Stimulated activated naive CD8-positive, alpha-beta T cell treated with anti-CD3 and anti-CD28 coated beads, Interleukin-15, amount 100 ng/mL, for 72 hours (primary cell): ENCODE measurements around the gene LPAR3.
"Not testable (repeated sequence)": the region's sequence is repeated elsewhere in the genome, so short reads cannot be mapped to it uniquely, and the experiment has no call there.

Source experiments
- ATAC-seq: fragments of 150-1000 bp; cut with Tn5 transposase; 2 replicates; pipeline ENCODE4 v1.10.0; 2021; ENCODE audit warnings: mild to moderate bottlenecking, moderate library complexity
- DNase-seq, 2 donors: peaks; one replicate each; pipeline ENCODE4 v3.0.0; 2021 to 2022
- H3K27ac Mint-ChIP-seq, 2 donors: one replicate each; pipeline ENCODE4 v1.8.0; 2022; ENCODE audit warnings: mild to moderate bottlenecking in 2 of 2, mixed read lengths in 2 of 2, moderate library complexity in 2 of 2
- H3K27me3 Mint-ChIP-seq: one replicate; pipeline ENCODE4 v1.8.0; 2022; ENCODE audit warnings: mixed read lengths
- H3K4me1 Mint-ChIP-seq: one replicate; pipeline ENCODE4 v1.8.0; 2022; ENCODE audit warnings: mild to moderate bottlenecking, mixed read lengths
- H3K4me3 Mint-ChIP-seq, 2 donors: one replicate each; pipeline ENCODE4 v1.8.0; 2022; ENCODE audit warnings: mild to moderate bottlenecking in 2 of 2, mixed read lengths in 2 of 2, moderate library complexity in 1 of 2
- H3K9me3 Mint-ChIP-seq, 2 donors: one replicate each; pipeline ENCODE4 v1.8.0; 2022; ENCODE audit warnings: mixed read lengths in 2 of 2

LPAR3 gene

DNA sequence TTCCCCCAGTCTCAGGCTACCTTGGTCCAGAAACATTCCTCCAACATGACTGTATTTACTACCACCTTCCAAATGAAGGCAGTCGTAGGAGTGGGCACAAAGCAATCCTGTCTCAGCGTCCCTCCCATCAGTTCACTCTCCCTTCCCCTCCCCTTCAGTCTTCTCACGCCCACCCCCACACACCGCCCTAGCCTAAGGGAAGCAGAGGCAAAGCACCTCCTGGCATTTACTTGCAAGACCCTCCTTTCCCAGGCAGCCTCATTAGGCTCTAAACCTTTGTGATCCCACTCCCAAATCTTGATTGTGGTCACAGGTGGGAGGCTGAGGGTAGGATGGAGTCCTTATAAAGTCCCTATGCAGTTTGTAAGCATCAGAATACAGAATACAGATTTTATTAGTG lies 23.9 kb upstream of the LPAR3 start:
- no peaks in the 10 kb centered on the region for H3K9me3 Mint-ChIP-seq
- no peaks in the 10 kb centered on the region for H3K27me3 Mint-ChIP-seq
- DNase-seq (no peak), ATAC-seq (no peak)
- no peak overlapping the region for H3K4me3 Mint-ChIP-seq
- no peaks in the 10 kb centered on the region for H3K4me1 Mint-ChIP-seq
- H3K27ac Mint-ChIP-seq, result no peak overlapping the region

DNA sequence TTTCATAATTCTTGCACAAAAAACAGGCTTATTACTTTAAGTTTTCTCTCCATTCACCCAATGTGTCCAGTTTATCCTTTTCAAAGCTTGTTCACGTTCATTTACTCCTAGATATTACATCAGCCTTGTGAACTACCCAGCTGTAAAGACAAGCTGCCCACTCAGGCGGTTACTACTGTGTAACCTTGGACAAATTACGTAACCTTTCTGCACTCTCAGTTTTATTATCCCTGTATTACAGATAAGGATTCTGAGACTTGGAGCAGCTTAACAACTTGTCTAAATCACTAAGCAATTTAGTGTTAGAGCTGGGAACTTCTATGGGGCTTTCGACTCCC lies 20.5 kb upstream of the LPAR3 start:
- no peaks in the 10 kb centered on the region for H3K9me3 Mint-ChIP-seq
- no peaks in the 10 kb centered on the region for H3K4me1 Mint-ChIP-seq
- DNase-seq, result no peak
- ATAC-seq, result no peak
- no peak overlapping the region for H3K4me3 Mint-ChIP-seq
- no peaks in the 10 kb centered on the region for H3K27me3 Mint-ChIP-seq
- no peak overlapping the region for H3K27ac Mint-ChIP-seq

DNA sequence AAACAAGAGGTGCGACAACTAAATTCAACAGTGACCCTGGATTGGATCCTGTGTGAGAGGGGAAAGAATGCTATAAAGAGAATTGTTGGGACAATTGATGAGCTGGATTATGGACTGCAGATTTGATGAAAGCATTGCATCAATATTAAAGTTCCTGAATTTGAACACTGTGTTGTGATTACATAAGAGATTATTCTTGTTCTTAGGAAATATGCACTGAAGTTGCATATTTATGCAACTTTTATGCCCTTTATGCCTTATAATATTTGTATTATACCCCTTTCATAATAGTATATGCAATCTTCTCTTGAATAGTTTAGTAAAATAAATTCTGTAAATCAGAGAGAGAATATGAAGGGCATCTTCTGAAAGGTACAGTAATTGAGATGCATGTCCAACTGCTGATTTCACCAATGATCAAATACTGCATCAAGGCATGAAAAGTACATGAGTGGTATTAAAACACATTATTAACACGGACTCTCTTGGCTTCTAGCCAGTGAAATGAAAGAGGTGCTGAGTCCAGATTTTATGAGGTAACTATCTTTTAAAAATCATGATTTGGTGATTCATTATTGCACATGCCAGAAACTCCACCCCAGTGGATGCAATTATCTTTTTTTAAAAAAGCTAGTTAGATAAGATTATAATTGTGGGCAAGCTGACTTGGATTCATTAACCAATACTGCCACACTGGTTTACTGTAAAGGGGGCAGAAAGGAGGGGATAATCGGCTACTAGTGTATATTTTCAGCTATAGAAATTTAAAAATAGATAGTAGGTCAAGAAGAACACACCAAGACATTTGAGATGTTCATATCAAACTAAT lies 19.9 kb upstream of the LPAR3 start:
- no peak overlapping the region for H3K4me3 Mint-ChIP-seq
- H3K9me3 Mint-ChIP-seq, result no peaks in the 10 kb centered on the region
- no peaks in the 10 kb centered on the region for H3K4me1 Mint-ChIP-seq
- no peak for DNase-seq
- H3K27ac Mint-ChIP-seq, result no peak overlapping the region
- H3K27me3 Mint-ChIP-seq, result no peaks in the 10 kb centered on the region
- no peak for ATAC-seq

DNA sequence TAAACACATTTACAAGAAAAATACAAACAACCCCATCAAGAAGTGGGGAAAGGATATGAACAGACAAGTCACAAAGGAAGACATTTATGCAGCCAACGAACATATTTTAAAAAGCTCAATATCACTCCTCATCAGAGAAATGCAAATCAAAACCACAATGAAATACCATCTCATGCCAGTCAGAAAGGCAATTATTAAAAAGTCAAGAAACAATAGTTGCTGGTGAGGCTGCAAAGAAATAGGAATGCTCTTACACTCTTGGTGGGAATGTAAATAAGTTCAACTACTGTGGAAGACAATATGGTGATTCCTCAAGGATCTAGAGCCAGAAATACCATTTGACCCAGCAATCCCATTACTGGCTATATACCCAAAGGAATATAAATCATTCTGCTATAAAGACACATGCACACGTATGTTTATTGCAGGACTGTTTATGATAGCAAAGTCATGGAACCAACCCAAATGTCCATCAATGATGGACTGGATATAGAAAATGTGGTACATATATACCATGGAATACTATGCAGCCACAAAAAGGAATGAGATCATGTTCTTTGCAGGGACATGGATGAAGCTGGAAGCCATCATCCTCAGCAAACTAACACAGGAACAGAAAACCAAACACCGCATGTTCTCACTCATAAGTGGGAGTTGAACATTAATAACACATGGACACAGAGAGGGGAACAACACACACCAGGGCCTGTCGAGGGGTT lies 15.9 kb upstream of the LPAR3 start:
- not testable (repeated sequence) for H3K27me3 Mint-ChIP-seq, H3K27ac Mint-ChIP-seq, ATAC-seq

DNA sequence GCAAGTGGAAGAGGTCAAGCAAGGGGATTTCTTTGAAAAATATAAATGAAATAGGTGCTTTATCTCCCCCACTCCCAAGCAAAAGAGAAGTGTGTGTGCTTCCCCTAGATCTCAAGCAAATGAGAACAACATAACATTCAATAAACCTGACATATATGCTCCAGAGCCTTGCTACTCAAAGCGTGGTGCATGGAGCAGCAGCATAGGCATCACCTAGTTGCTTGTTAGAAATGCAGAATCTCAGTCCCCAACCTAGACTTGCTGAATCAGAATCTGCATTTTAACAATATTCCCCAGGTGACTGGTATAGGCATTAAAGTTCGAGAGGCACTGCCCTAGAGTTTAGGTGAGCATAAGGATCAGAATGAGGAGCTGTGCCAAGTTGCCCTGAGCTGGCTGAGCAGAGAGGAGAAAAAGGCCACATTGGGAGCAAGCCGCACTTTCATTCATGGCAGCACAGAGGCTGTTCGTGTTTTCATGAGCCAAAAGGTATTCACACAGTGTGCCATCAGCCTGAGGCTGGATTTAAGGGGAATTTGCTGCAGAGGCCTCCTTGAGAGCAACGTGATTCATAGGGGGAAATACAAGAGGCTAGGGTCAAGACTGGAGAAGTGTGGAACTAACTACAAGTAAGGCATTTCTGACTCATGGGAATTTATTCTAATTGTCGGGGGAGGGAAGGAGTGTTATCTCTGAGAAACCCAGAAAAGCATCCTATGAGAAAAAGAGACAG lies 14.3 kb upstream of the LPAR3 start:
- Mint-ChIP-seq H3K27ac (no peak overlapping the region), H3K4me3 (no peak overlapping the region), H3K27me3 (peaks cover 7% of the 10 kb centered on the region), H3K9me3 (peaks cover 2 to 4% of the 10 kb centered on the region in 2 donors), H3K4me1 (peaks cover 6% of the 10 kb centered on the region)
- DNase-seq (no peak), ATAC-seq (no peak)

More for the DNA sequence above, 15.9 kb upstream of the LPAR3 start:
- H3K9me3 Mint-ChIP-seq, H3K4me1 Mint-ChIP-seq, H3K4me3 Mint-ChIP-seq, DNase-seq: not testable (repeated sequence)

DNA sequence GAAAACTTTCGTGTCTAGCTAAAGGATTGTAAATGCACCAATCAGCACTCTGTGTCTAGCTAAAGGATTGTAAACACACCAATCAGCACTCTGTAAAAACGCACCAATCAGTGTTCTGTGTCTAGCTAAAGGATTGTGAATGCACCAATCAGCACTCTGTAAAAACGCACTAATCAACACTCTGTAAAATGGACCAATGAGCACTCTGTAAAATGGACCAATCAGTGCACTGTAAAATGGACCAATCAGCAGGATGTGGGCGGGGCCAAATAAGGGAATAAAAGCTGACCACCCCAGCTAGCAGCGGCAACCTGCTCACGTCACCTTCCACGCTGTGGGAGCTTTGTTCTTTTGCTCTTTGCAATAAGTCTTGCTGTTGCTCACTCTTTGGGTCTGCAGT lies 9.7 kb upstream of the LPAR3 start:
- H3K4me1 Mint-ChIP-seq, H3K4me3 Mint-ChIP-seq: not testable (repeated sequence)

DNA sequence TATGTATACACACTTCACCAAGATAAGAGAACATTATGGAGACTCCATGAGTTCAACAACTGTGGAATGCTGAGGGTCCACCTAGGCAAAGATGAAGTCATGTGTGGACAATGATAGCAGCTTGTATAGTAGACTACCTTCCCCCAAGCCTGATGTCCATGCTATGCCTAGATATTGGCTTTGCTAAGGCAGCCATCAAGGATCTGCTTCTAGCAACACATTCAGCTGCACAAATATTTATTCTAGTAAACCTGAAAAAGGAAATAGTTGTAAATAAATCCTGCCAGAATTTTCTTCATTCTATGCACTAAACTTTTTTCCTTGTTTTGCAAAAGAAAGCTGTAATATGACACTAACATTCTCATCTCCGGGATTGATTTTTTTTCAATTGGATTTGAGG lies 7.0 kb upstream of the LPAR3 start:
- Mint-ChIP-seq H3K4me1 (peaks cover 7% of the 10 kb centered on the region), H3K9me3 (peaks cover 5 to 7% of the 10 kb centered on the region in 2 donors), H3K27me3 (peaks cover 4% of the 10 kb centered on the region), H3K27ac (no peak overlapping the region), H3K4me3 (no peak overlapping the region)
- DNase-seq (no peak), ATAC-seq (no peak)

More for the DNA sequence above, 9.7 kb upstream of the LPAR3 start:
- H3K9me3 Mint-ChIP-seq, DNase-seq, ATAC-seq, H3K27me3 Mint-ChIP-seq: not testable (repeated sequence)
- H3K27ac Mint-ChIP-seq, result peak overlapping the region in 1 of 2 donors; percentile 27

DNA sequence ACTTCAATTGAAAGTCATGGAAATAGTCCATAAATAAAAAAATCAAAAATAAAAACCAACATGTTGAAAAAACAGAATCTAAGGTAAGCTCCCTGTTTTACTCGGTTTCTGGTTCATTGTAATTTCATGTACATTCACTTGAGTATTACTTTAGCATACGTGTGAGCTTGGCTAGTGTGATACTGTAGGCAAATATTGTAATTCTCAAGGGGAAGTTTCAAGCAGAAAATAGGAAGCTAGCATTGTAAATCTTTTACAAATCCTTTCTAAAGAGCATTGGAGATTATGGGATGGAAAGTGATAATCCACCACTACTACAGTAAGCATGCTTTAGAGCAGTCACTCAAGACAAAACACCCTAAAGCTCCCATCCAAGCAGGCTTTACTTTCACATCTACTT lies 3.3 kb upstream of the LPAR3 start:
- no peak overlapping the region for H3K4me3 Mint-ChIP-seq
- no peak overlapping the region for H3K27ac Mint-ChIP-seq
- H3K27me3 Mint-ChIP-seq, result peaks cover 36% of the 10 kb centered on the region
- no peak for ATAC-seq
- DNase-seq, result no peak
- H3K4me1 Mint-ChIP-seq, result peaks cover 19% of the 10 kb centered on the region
- H3K9me3 Mint-ChIP-seq, result no peaks in the 10 kb centered on the region

DNA sequence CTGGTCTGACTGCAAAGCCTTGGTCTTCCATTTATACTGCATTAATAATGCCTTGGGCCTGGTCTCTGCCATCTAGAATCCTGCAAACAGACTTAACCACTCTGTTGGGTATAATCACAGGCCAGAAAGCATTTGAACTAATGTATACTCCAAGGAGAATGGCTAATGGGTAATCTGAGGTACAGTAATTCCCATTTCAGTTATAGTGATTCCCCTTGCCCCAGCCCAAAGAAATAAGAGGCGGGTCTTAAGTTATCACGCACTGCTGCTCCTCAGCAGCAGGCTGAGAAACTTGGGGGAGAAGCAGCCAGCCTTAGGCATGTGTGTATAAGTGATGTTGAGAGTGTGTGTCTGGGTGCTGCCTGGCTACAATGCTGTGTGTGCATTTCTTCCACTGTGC lies 2.4 kb downstream of the LPAR3 start:
- H3K27me3 Mint-ChIP-seq, result peaks cover 43% of the 10 kb centered on the region
- H3K27ac Mint-ChIP-seq, result no peak overlapping the region
- no peak overlapping the region for H3K4me3 Mint-ChIP-seq
- no peaks in the 10 kb centered on the region for H3K9me3 Mint-ChIP-seq
- ATAC-seq (no peak), DNase-seq (no peak)
- peaks cover 25% of the 10 kb centered on the region for H3K4me1 Mint-ChIP-seq

DNA sequence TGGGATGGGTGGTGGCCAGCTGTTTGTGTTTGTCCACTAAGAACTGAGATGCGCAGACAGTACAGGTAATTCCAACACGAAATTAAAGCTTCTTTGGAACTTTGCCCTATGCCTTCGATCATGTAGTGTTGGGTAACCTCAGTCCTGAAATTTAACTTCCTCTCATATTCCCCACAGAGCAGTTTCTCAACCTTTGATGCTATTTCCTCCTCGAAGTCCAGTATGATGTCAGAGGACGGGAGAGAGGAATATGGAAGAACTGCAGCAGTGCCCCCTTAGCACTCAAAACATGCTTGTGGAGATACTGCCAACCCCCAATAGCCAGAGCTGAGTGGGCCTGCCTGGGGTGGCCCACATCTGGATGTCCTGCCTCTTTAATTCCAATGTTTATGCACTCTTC lies 3.6 kb downstream of the LPAR3 start:
- DNase-seq (no peak), ATAC-seq (no peak)
- no peak overlapping the region for H3K4me3 Mint-ChIP-seq
- no peak overlapping the region for H3K27ac Mint-ChIP-seq
- H3K27me3 Mint-ChIP-seq, result peaks cover 43% of the 10 kb centered on the region
- no peaks in the 10 kb centered on the region for H3K9me3 Mint-ChIP-seq
- peaks cover 25% of the 10 kb centered on the region for H3K4me1 Mint-ChIP-seq

DNA sequence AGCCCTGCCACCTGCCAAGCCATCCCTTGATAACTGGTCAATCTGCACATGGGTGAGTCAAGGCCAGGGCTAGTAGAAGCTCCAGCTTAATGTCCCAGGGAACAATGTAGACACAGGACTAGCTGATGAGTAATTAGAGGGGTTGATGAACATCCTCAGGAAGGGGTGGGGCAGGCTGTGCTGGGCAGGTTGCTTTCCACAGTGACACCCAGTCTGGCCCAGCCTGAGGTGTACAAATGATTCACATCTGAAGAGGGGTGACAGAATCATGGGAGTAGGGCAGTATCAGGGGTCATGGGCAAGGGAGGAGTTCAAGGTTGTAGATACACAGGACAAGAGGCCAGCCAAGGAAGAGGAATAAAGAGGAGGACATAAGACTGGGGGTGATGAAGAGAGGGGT lies 4.3 kb downstream of the LPAR3 start:
- no peak overlapping the region for H3K27ac Mint-ChIP-seq
- DNase-seq (no peak), ATAC-seq (peak; percentile 69)
- H3K9me3 Mint-ChIP-seq, result no peaks in the 10 kb centered on the region
- H3K4me3 Mint-ChIP-seq, result no peak overlapping the region
- peaks cover 23% of the 10 kb centered on the region for H3K4me1 Mint-ChIP-seq
- peaks cover 36% of the 10 kb centered on the region for H3K27me3 Mint-ChIP-seq

DNA sequence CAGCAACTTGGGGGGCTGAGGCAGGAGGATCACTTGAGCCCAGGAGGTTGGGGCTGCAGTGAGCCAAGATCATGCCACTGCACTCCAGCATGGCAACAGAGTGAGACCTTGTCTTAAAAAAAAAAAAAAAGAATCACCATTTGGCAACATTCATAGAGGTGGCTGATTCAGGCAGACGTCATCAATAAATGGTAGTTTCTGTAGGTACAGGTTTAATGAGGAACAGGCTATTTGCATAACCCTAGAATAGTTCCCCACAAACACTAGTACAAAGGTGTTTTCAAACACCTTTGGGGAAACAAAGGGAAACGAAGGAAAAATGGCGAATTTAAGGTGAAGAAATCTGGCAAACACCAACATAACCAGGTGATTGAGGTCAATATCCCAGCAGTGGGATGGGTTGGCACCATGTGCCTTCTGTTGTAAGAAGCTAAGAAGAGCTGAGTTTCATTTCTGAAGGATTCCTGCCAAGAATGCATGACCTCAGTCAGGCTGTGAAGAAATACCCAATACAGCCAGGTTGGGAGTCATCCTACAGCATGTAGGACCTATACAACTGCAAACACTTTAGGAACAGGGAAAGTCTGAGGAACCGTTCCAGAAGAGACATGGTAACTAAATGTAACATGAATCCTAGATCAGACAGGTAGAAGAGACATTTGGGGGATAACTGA lies 5.6 kb downstream of the LPAR3 start:
- Mint-ChIP-seq H3K27me3 (peaks cover 28% of the 10 kb centered on the region), H3K27ac (no peak overlapping the region), H3K4me1 (peaks cover 14% of the 10 kb centered on the region), H3K9me3 (no peaks in the 10 kb centered on the region), H3K4me3 (no peak overlapping the region)
- DNase-seq, result no peak
- ATAC-seq, result no peak

DNA sequence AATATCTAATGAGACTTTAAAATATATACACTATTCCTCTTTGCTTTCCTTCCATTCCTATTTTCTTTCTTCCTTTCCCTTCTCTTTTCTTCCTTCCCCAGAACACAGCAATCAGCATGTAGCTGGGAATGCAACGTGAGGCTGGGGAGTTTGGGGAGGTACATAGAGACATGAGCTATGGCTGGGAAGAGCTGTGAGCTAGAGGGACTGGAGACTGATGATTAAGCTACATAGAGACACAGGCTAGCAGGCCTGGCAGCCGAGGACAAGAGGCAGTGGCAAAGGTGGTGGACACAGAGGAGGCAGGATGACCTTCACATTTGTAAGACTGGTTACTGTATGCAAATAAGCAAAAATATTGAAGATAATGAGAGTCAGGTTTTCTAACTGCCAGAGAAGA lies 7.5 kb downstream of the LPAR3 start:
- H3K4me3 Mint-ChIP-seq, result no peak overlapping the region
- no peak for DNase-seq
- H3K4me1 Mint-ChIP-seq, result peaks cover 13% of the 10 kb centered on the region
- peaks cover 0 to 10% of the 10 kb centered on the region in 2 donors for H3K9me3 Mint-ChIP-seq
- H3K27me3 Mint-ChIP-seq, result peaks cover 9% of the 10 kb centered on the region
- no peak for ATAC-seq
- no peak overlapping the region for H3K27ac Mint-ChIP-seq

DNA sequence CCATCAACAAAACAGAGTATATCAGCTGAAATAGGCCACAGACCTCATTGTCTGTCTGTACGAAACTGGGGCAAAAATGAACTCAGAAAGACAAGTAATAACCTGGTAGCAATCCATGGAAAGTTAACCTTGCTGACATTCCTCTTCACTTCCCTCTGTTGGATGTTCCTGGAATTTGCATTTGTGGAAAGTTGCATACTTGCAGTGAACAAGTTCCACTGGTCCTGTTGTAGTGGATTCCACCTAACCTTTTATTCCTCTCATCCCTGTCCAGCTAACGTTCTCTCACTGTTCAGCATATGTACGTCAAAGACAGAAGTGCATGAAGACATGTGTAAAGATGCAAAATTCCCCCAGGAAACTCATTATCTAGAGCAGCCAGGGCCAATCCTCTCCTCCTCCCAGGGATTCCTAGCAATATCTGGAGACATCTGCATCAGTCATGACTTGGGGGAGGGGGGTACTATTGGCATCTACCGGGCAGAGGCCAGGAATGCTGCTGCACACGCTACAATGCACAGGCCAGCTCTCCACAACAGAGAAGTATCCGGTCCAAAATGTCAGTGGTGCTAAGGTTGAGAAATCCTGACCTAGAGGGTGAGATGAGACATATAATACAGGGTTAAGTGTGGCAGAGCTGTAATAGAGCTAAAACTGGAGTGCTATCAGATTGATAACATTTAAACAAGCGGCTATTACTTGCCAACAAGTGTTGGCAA lies 8.2 kb downstream of the LPAR3 start:
- Mint-ChIP-seq H3K9me3 (peaks cover 0 to 10% of the 10 kb centered on the region in 2 donors), H3K27me3 (peaks cover 9% of the 10 kb centered on the region), H3K27ac (no peak overlapping the region), H3K4me3 (no peak overlapping the region), H3K4me1 (peaks cover 9% of the 10 kb centered on the region)
- DNase-seq, result no peak
- no peak for ATAC-seq

DNA sequence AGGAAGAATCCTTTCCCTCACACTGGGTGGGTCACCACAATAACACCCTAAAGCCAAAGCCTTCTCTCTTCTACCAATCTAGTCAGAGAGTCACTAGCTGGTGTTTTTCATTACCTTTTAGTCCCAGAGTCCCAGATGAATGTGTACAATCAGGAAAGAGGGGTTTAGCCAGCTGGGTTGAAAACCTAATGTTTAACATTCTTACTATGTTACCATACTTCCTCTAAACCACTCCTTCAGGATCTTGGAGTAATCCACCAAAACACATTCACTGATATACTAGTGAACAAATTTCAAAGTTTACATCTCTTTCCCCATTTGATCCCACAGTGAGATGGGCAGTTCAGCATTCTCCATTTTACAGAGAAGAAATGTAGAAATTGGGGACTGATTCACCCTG lies 9.7 kb downstream of the LPAR3 start:
- ATAC-seq, result no peak
- Mint-ChIP-seq H3K27ac (no peak overlapping the region), H3K9me3 (peaks cover 0 to 10% of the 10 kb centered on the region in 2 donors), H3K27me3 (peaks cover 16% of the 10 kb centered on the region), H3K4me1 (no peaks in the 10 kb centered on the region), H3K4me3 (no peak overlapping the region)
- no peak for DNase-seq
